ENCODE data around the gene KRT33A. TPM values are rescaled to one million over a fixed set of nuclear protein-coding genes. Genes with fewer than 3 reads are reported as not detected.

Gene KRT33A
- total RNA-seq, 1 donor from 2014 or later: not detected

GRCh38 chr17:41296846-41297245, 53.8 kb downstream of the KRT33A start:
- Mint-ChIP-seq H3K27me3 (ENCODE audit: unreplicated experiment) (no peaks in the 10 kb centered on the region), H3K4me3 (ENCODE audit: unreplicated experiment) (no peak overlapping the region), H3K4me1 (ENCODE audit: unreplicated experiment) (peaks cover 4% of the 10 kb centered on the region), H3K27ac (ENCODE audit: unreplicated experiment) (no peak overlapping the region), H3K36me3 (ENCODE audit: low read depth, unreplicated experiment) (no peaks in the 10 kb centered on the region), H3K9me3 (ENCODE audit: unreplicated experiment) (no peaks in the 10 kb centered on the region)
- no peak for DNase-seq (ENCODE audit: low spot score)
- TF ChIP-seq, protein P1, sequence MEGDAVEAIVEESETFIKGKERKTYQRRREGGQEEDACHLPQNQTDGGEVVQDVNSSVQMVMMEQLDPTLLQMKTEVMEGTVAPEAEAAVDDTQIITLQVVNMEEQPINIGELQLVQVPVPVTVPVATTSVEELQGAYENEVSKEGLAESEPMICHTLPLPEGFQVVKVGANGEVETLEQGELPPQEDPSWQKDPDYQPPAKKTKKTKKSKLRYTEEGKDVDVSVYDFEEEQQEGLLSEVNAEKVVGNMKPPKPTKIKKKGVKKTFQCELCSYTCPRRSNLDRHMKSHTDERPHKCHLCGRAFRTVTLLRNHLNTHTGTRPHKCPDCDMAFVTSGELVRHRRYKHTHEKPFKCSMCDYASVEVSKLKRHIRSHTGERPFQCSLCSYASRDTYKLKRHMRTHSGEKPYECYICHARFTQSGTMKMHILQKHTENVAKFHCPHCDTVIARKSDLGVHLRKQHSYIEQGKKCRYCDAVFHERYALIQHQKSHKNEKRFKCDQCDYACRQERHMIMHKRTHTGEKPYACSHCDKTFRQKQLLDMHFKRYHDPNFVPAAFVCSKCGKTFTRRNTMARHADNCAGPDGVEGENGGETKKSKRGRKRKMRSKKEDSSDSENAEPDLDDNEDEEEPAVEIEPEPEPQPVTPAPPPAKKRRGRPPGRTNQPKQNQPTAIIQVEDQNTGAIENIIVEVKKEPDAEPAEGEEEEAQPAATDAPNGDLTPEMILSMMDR (IDR thresholded peaks at IDR 0.05; ENCODE audit: unreplicated experiment): no peak

Other genes starting within 250 kb of the KRT33A start
- gene KRTAP4-16, start 248.6 kb downstream of the KRT33A start, total RNA-seq (ENCODE audit: unreplicated experiment): not detected
- gene KRTAP4-9, start 245.4 kb downstream of the KRT33A start, total RNA-seq (ENCODE audit: unreplicated experiment): not detected
- gene KRTAP4-11, start 232.5 kb downstream of the KRT33A start, total RNA-seq (ENCODE audit: unreplicated experiment): not detected
- gene KRTAP4-12, start 226.6 kb downstream of the KRT33A start, total RNA-seq (ENCODE audit: unreplicated experiment): not detected
- gene KRTAP4-6, start 210.3 kb downstream of the KRT33A start, total RNA-seq (ENCODE audit: unreplicated experiment): not detected
- not detected for gene KRTAP4-5, start 201.0 kb downstream of the KRT33A start, total RNA-seq (ENCODE audit: unreplicated experiment)
- gene KRTAP4-4, start 190.1 kb downstream of the KRT33A start, total RNA-seq (ENCODE audit: unreplicated experiment): not detected
- gene KRTAP4-3, start 182.6 kb downstream of the KRT33A start, total RNA-seq (ENCODE audit: unreplicated experiment): not detected
- not detected for gene KRTAP4-2, start 172.6 kb downstream of the KRT33A start, total RNA-seq (ENCODE audit: unreplicated experiment)
- not detected for gene KRTAP4-1, start 165.9 kb downstream of the KRT33A start, total RNA-seq (ENCODE audit: unreplicated experiment)
- not detected for gene KRTAP9-1, start 160.9 kb downstream of the KRT33A start, total RNA-seq (ENCODE audit: unreplicated experiment)
- gene KRTAP9-2, start 124.2 kb downstream of the KRT33A start, total RNA-seq (ENCODE audit: unreplicated experiment): not detected
- gene KRTAP9-3, start 118.4 kb downstream of the KRT33A start, total RNA-seq (ENCODE audit: unreplicated experiment): not detected
- not detected for gene KRTAP9-8, start 112.8 kb downstream of the KRT33A start, total RNA-seq (ENCODE audit: unreplicated experiment)
- gene KRTAP9-4, start 101.1 kb downstream of the KRT33A start, total RNA-seq (ENCODE audit: unreplicated experiment): not detected
- not detected for gene KRTAP9-9, start 95.4 kb downstream of the KRT33A start, total RNA-seq (ENCODE audit: unreplicated experiment)
- not detected for gene KRTAP9-6, start 85.5 kb downstream of the KRT33A start, total RNA-seq (ENCODE audit: unreplicated experiment)
- gene KRTAP9-7, start 75.1 kb downstream of the KRT33A start, total RNA-seq (ENCODE audit: unreplicated experiment): not detected
- gene KRTAP29-1, start 48.0 kb downstream of the KRT33A start, total RNA-seq (ENCODE audit: unreplicated experiment): not detected
- gene KRTAP16-1, start 41.5 kb downstream of the KRT33A start, total RNA-seq (ENCODE audit: unreplicated experiment): not detected
- not detected for gene KRTAP17-1, start 35.1 kb downstream of the KRT33A start, total RNA-seq (ENCODE audit: unreplicated experiment)
- not detected for gene KRT33B, start 19.0 kb upstream of the KRT33A start, total RNA-seq (ENCODE audit: unreplicated experiment)
- not detected for gene KRT34, start 31.5 kb upstream of the KRT33A start, total RNA-seq (ENCODE audit: unreplicated experiment)
- gene KRT31, start 46.8 kb upstream of the KRT33A start, total RNA-seq (ENCODE audit: unreplicated experiment): not detected
- gene KRT37, start 73.8 kb upstream of the KRT33A start, total RNA-seq (ENCODE audit: unreplicated experiment): not detected
- gene KRT38, start 90.2 kb upstream of the KRT33A start, total RNA-seq (ENCODE audit: unreplicated experiment): not detected
- gene KRT32, start 116.6 kb upstream of the KRT33A start, total RNA-seq (ENCODE audit: unreplicated experiment): not detected
- gene KRT35, start 130.3 kb upstream of the KRT33A start, total RNA-seq (ENCODE audit: unreplicated experiment): not detected
- gene KRT36, start 139.1 kb upstream of the KRT33A start, total RNA-seq (ENCODE audit: unreplicated experiment): not detected
- not detected for gene KRT13, start 154.8 kb upstream of the KRT33A start, total RNA-seq (ENCODE audit: unreplicated experiment)
- not detected for gene KRT15, start 168.1 kb upstream of the KRT33A start, total RNA-seq (ENCODE audit: unreplicated experiment)
- 4.5 TPM for gene KRT19, start 177.5 kb upstream of the KRT33A start, total RNA-seq (ENCODE audit: unreplicated experiment)
- gene KRT9, start 221.2 kb upstream of the KRT33A start, total RNA-seq (ENCODE audit: unreplicated experiment): not detected
- gene KRT14, start 236.1 kb upstream of the KRT33A start, total RNA-seq (ENCODE audit: unreplicated experiment): not detected

Measured in endothelial cell (in vitro differentiated cells).